ENCODE data around the gene NPR2.
A peak's percentile ranks its signal among the peaks of the same experiment; 100 is the strongest.

The NPR2 gene

GRCh38 chr9:35800530-35800929 lies 9.1 kb downstream of the NPR2 start:
- no peak for DNase-seq (ENCODE audit: low spot score)

GRCh38 chr9:35801328-35802128 lies 10.1 kb downstream of the NPR2 start:
- no peak for DNase-seq (ENCODE audit: low spot score)

- no peak for DNase-seq (ENCODE audit: low spot score)
Observed at GRCh38 chr9:35806101-35806500, 14.7 kb downstream of the NPR2 start.

- no peak for DNase-seq (ENCODE audit: low spot score)
Observed at GRCh38 chr9:35808433-35808832, 17.0 kb downstream of the NPR2 start.

- no peak for DNase-seq (ENCODE audit: low spot score)
Observed at GRCh38 chr9:35810122-35810521, 18.7 kb downstream of the NPR2 start.

- DNase-seq (ENCODE audit: low spot score) = no peak
Observed at GRCh38 chr9:35811381-35812024, 20.1 kb downstream of the NPR2 start.

- no peak for DNase-seq (ENCODE audit: low spot score)
Observed at GRCh38 chr9:35812025-35812602, 20.7 kb downstream of the NPR2 start, which contains the start of gene SPAG8. Gene SPAG8 (minus strand): TSS chr9:35812262. CDS start chr9:35812147, 115 bp downstream.

GRCh38 chr9:35813434-35814105 lies 22.2 kb downstream of the NPR2 start:
- peak; percentile 48 for DNase-seq (ENCODE audit: low spot score)

GRCh38 chr9:35814106-35814840 lies 22.9 kb downstream of the NPR2 start:
- peak; percentile 73 for DNase-seq (ENCODE audit: low spot score)

- DNase-seq (ENCODE audit: low spot score) = peak; percentile 97
Observed at GRCh38 chr9:35814841-35815543, 23.6 kb downstream of the NPR2 start, which contains the start of gene HINT2. Gene HINT2 (minus strand): TSS chr9:35815042. CDS start chr9:35814979, 63 bp downstream.

- peak; percentile 68 for DNase-seq (ENCODE audit: low spot score)
Observed at GRCh38 chr9:35816708-35817107, 25.3 kb downstream of the NPR2 start.

- DNase-seq (ENCODE audit: low spot score) = no peak
Observed at GRCh38 chr9:35818341-35818740, 26.9 kb downstream of the NPR2 start.

GRCh38 chr9:35820076-35820475 lies 28.7 kb downstream of the NPR2 start:
- DNase-seq (ENCODE audit: low spot score) = no peak

GRCh38 chr9:35822926-35823325 lies 31.5 kb downstream of the NPR2 start:
- no peak for DNase-seq (ENCODE audit: low spot score)

GRCh38 chr9:35826071-35826701 lies 34.8 kb downstream of the NPR2 start:
- DNase-seq (ENCODE audit: low spot score) = peak; percentile 67

GRCh38 chr9:35827486-35827885 lies 36.1 kb downstream of the NPR2 start:
- DNase-seq (ENCODE audit: low spot score) = no peak

- DNase-seq (ENCODE audit: low spot score) = no peak
Observed at GRCh38 chr9:35828716-35829083, 37.3 kb downstream of the NPR2 start, which contains the start of gene FAM221B. Gene FAM221B (minus strand): TSS chr9:35828732. CDS start chr9:35826161, 2,571 bp downstream.

- DNase-seq (ENCODE audit: low spot score) = peak; percentile 96
Observed at GRCh38 chr9:35829084-35829763, 37.8 kb downstream of the NPR2 start, which contains the start of gene TMEM8B. Gene TMEM8B (plus strand): TSS chr9:35829228. CDS start chr9:35829448, 220 bp downstream.

- no peak for DNase-seq (ENCODE audit: low spot score)
Observed at GRCh38 chr9:35829764-35830096, 38.3 kb downstream of the NPR2 start.

- no peak for DNase-seq (ENCODE audit: low spot score)
Observed at GRCh38 chr9:35831040-35831439, 39.6 kb downstream of the NPR2 start.

All from D341Med (cell line).